OCI-LY3 (cell line): Measurements from ENCODE around the gene RNF121.

Experiments
- EZH2phosphoT487 ChIP-seq: fragments of 200-600 bp; shearing (Covaris generic); IDR thresholded peaks from 2 replicates; pipeline ENCODE4 v1.6.1; 2018; ENCODE audit warnings: antibody characterized with exemption, mixed run types, low read depth
- TF ChIP-seq, protein P1 (sequence below): fragments of 200-600, 300-600 bp; sonication (generic); IDR thresholded peaks from 2 replicates; pipeline ENCODE4 v1.5.1; 2014; ENCODE audit warnings: antibody characterized with exemption, low read length, low read depth

GRCh38 chr11:71998649-71999310 is 69.9 kb downstream of the RNF121 start, which contains the start of gene IL18BP:
- TF ChIP-seq, protein P1, sequence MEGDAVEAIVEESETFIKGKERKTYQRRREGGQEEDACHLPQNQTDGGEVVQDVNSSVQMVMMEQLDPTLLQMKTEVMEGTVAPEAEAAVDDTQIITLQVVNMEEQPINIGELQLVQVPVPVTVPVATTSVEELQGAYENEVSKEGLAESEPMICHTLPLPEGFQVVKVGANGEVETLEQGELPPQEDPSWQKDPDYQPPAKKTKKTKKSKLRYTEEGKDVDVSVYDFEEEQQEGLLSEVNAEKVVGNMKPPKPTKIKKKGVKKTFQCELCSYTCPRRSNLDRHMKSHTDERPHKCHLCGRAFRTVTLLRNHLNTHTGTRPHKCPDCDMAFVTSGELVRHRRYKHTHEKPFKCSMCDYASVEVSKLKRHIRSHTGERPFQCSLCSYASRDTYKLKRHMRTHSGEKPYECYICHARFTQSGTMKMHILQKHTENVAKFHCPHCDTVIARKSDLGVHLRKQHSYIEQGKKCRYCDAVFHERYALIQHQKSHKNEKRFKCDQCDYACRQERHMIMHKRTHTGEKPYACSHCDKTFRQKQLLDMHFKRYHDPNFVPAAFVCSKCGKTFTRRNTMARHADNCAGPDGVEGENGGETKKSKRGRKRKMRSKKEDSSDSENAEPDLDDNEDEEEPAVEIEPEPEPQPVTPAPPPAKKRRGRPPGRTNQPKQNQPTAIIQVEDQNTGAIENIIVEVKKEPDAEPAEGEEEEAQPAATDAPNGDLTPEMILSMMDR: no peak
- TF ChIP-seq EZH2phosphoT487: no peak
